OCI-LY3 (cell line): ENCODE data around the gene PLXDC2.

Experiments used
- H2AFZ ChIP-seq: fragments of 200-600, 300-600 bp; shearing (Covaris generic); 2 replicates; pipeline ENCODE4 v1.6.0; 2014; ENCODE audit warnings: antibody characterized with exemption, low read depth, low read length
- H3K27ac ChIP-seq: fragments of 200-600, 300-600 bp; sonication (generic); 2 replicates; pipeline ENCODE4 v1.5.1; 2014; ENCODE audit warnings: mild to moderate bottlenecking, low read length, moderate library complexity, mixed read lengths
- H3K27me3 ChIP-seq: fragments of 200-600, 300-600 bp; sonication (generic); 2 replicates; pipeline ENCODE4 v1.6.1; 2014; ENCODE audit warnings: low read depth, low read length, mixed read lengths
- H3K36me3 ChIP-seq: fragments of 200-600, 300-600 bp; sonication (generic); replicated peaks from 2 replicates; pipeline ENCODE3; 2014; ENCODE audit warnings: low read depth, low read length, mixed read lengths
- H3K4me1 ChIP-seq: fragments of 300-600, 200-600 bp; sonication (generic); 2 replicates; pipeline ENCODE4 v1.6.1; 2014; ENCODE audit warnings: low read length, mixed read lengths
- H3K4me2 ChIP-seq: fragments of 200-600, 300-600 bp; sonication (generic); 2 replicates; pipeline ENCODE4 v1.6.1; 2014; ENCODE audit warnings: low read length, mixed read lengths
- H3K4me3 ChIP-seq: fragments of 300-600, 200-600 bp; sonication (generic); 2 replicates; pipeline ENCODE4 v1.5.1; 2014; ENCODE audit warnings: antibody characterized with exemption, mild to moderate bottlenecking, low read length, moderate library complexity
- H3K79me2 ChIP-seq: fragments of 300-600, 200-600 bp; shearing (Covaris generic); 2 replicates; pipeline ENCODE4 v1.6.1; 2014; ENCODE audit warnings: mild to moderate bottlenecking, low read length, mixed read lengths
- H3K9ac ChIP-seq: fragments of 300-600, 200-600 bp; shearing (Covaris generic); 2 replicates; pipeline ENCODE4 v1.6.0; 2014; ENCODE audit warnings: mild to moderate bottlenecking, low read length, moderate library complexity
- H3K9me3 ChIP-seq: fragments of 200-600, 300-600 bp; shearing (Covaris generic); 2 replicates; pipeline ENCODE4 v1.6.1; 2014; ENCODE audit warnings: low read length, mixed read lengths; ENCODE audit not compliant: insufficient read depth
- H4K20me1 ChIP-seq: fragments of 200-600, 300-600 bp; sonication (generic); 2 replicates; pipeline ENCODE4 v1.6.1; 2016; ENCODE audit warnings: low read length, mixed read lengths; ENCODE audit not compliant: insufficient read depth
- CTCF ChIP-seq: fragments of 200-600, 300-600 bp; sonication (generic); IDR thresholded peaks from 2 replicates; pipeline ENCODE4 v1.5.1; 2014; ENCODE audit warnings: antibody characterized with exemption, low read length, low read depth
- EZH2phosphoT487 ChIP-seq: fragments of 200-600 bp; shearing (Covaris generic); IDR thresholded peaks from 2 replicates; pipeline ENCODE4 v1.6.1; 2018; ENCODE audit warnings: antibody characterized with exemption, mixed run types, low read depth

Gene PLXDC2

GRCh38 chr10:20173046-20173445, 356.8 kb downstream of the PLXDC2 start:
- H3K36me3 ChIP-seq, result no peaks in the 10 kb centered on the region
- no peak overlapping the region for H3K27ac ChIP-seq
- no peak overlapping the region for H3K4me3 ChIP-seq
- H3K79me2 ChIP-seq, result no peaks in the 10 kb centered on the region
- no peaks in the 10 kb centered on the region for H3K27me3 ChIP-seq
- no peak overlapping the region for H3K4me2 ChIP-seq
- TF ChIP-seq EZH2phosphoT487, result no peak
- TF ChIP-seq CTCF, result no peak
- no peak overlapping the region for H2AFZ ChIP-seq
- H4K20me1 ChIP-seq, result no peaks in the 10 kb centered on the region
- H3K4me1 ChIP-seq, result no peaks in the 10 kb centered on the region
- H3K9me3 ChIP-seq, result no peaks in the 10 kb centered on the region
- H3K9ac ChIP-seq, result no peak overlapping the region

DNA sequence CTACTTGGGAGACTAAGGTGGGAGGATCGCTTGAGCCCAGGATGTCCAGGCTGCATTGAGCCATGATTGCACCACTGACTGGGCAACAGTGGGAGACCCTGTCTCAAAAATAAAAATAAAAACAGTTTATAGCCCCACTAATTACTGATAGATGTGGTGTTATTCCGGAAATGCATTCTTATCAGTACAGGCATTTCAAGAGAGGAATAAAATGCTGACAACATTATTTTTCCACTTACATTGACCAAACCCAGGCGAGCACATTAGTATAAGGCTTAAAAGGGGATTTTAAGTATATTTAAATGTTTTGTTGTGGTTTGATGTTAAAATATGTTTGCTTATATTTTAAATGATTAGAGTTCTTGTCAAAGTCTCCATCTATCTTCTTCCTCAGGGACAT, 359.5 kb downstream of the PLXDC2 start:
- Histone ChIP-seq H4K20me1 (no peaks in the 10 kb centered on the region), H2AFZ (no peak overlapping the region), H3K4me3 (no peak overlapping the region), H3K9me3 (no peaks in the 10 kb centered on the region), H3K4me2 (no peak overlapping the region), H3K79me2 (no peaks in the 10 kb centered on the region), H3K9ac (no peak overlapping the region), H3K27ac (no peak overlapping the region), H3K36me3 (no peaks in the 10 kb centered on the region), H3K27me3 (no peaks in the 10 kb centered on the region), H3K4me1 (no peaks in the 10 kb centered on the region)
- TF ChIP-seq CTCF (no peak), EZH2phosphoT487 (no peak)

GRCh38 chr10:20180766-20181165, 364.5 kb downstream of the PLXDC2 start:
- H3K79me2 ChIP-seq, result no peaks in the 10 kb centered on the region
- no peak overlapping the region for H3K27ac ChIP-seq
- H3K27me3 ChIP-seq, result no peaks in the 10 kb centered on the region
- no peaks in the 10 kb centered on the region for H3K9me3 ChIP-seq
- no peak overlapping the region for H3K9ac ChIP-seq
- no peaks in the 10 kb centered on the region for H4K20me1 ChIP-seq
- H3K4me1 ChIP-seq, result no peaks in the 10 kb centered on the region
- no peak overlapping the region for H3K4me3 ChIP-seq
- H3K4me2 ChIP-seq, result no peak overlapping the region
- no peaks in the 10 kb centered on the region for H3K36me3 ChIP-seq
- TF ChIP-seq CTCF, result no peak
- TF ChIP-seq EZH2phosphoT487, result no peak
- no peak overlapping the region for H2AFZ ChIP-seq

GRCh38 chr10:20181434-20181833, 365.2 kb downstream of the PLXDC2 start:
- Histone ChIP-seq H3K27ac (no peak overlapping the region), H3K9me3 (no peaks in the 10 kb centered on the region), H4K20me1 (no peaks in the 10 kb centered on the region), H3K4me3 (no peak overlapping the region), H3K27me3 (no peaks in the 10 kb centered on the region), H3K4me2 (no peak overlapping the region), H3K79me2 (no peaks in the 10 kb centered on the region), H2AFZ (no peak overlapping the region), H3K9ac (no peak overlapping the region), H3K36me3 (no peaks in the 10 kb centered on the region), H3K4me1 (no peaks in the 10 kb centered on the region)
- TF ChIP-seq EZH2phosphoT487, result no peak
- TF ChIP-seq CTCF, result no peak
